Measurements from ENCODE around the gene ANGPTL2.

Gene ANGPTL2

GRCh38 chr9:127136081-127136879, 13.8 kb upstream of the ANGPTL2 start:
- no peak for DNase-seq (ENCODE audit: low spot score)

DNA sequence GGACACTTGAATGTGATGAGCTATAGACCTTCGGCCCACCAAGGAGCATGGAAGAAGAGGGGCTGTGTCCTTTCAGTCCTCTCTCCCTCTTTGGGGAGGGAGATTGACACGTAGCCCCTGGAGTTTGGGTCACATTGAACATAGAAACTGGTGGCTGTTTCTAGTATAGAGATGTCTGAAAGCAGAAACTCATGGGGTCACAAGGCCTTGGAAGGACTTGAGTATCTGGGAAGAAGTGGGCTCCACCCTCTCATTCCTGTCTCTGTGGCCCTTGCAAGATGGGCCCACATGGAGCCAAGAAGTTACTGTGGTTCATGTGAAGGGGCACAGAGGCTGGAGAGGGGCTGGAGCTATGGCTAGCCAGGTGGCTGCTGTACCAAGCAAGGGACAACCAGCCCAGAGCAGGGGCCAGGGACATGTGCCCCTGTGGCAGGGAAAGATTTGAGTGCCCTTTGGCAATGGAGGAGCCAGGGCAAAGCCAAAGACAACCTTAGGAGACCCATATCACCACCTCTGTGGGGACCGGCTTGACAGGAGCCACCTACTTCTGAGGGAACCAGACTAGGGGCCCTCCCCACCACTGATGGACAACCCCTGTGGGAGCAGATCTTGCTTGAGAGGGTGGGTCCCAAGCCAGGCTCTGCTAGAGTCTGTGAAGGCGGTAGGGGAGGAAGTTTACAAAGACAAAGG, 12.8 kb upstream of the ANGPTL2 start:
- no peak for DNase-seq (ENCODE audit: low spot score)

GRCh38 chr9:127133739-127134167, 11.3 kb upstream of the ANGPTL2 start:
- DNase-seq (ENCODE audit: low spot score): peak; percentile 93

- peak; percentile 73 for DNase-seq (ENCODE audit: low spot score)
Observed at GRCh38 chr9:127132921-127133647, 10.6 kb upstream of the ANGPTL2 start.

- no peak for DNase-seq (ENCODE audit: low spot score)
Observed at GRCh38 chr9:127132375-127132774, 9.9 kb upstream of the ANGPTL2 start.

DNA sequence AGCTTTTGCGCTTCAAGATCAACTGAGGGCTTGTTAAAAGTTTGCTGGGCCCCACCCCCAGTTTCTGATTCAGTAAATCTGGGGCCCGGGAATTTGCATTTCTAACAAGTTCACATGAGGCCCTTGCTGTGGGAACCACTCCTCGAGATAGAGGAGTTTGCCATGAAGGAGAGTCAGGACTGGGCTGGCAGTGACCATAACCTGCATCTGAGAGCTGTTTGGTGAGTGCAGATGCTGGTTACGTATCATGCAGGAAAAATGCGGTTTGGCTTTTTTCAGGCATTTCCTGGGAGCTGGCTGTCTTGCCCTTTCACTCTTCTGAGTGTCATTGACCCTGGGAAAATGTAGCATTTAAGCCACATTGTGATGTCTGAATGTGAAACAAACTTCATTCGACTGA, 9.4 kb upstream of the ANGPTL2 start:
- no peak for DNase-seq (ENCODE audit: low spot score)

GRCh38 chr9:127130661-127131538, 8.5 kb upstream of the ANGPTL2 start:
- DNase-seq (ENCODE audit: low spot score): peak; percentile 90

GRCh38 chr9:127130235-127130634, 7.8 kb upstream of the ANGPTL2 start:
- no peak for DNase-seq (ENCODE audit: low spot score)

- no peak for DNase-seq (ENCODE audit: low spot score)
Observed at GRCh38 chr9:127129718-127130085, 7.3 kb upstream of the ANGPTL2 start.

- no peak for DNase-seq (ENCODE audit: low spot score)
Observed at GRCh38 chr9:127129073-127129717, 6.8 kb upstream of the ANGPTL2 start.

- DNase-seq (ENCODE audit: low spot score): peak; percentile 64
Observed at GRCh38 chr9:127128341-127129072, 6.1 kb upstream of the ANGPTL2 start.

DNA sequence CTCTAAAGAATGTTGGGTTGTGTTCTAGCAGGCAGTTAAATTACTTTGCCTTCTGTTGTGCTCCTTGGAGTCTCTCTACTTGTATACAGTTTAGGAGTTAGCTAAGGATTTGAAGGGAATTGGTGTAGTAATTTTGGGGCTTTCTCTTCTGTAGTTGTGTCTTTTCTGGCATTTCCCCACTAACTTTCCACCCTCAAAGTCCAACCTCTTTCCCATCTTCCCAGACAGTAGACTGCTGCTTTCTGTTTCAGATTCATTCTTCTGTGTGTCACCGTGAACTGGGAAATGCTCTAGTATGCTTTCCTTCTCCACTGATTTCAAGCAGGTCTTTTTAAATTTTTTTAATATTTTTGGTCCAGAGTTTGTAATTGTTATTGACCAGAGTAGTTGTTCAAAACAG, 4.5 kb upstream of the ANGPTL2 start:
- no peak for DNase-seq (ENCODE audit: low spot score)

DNA sequence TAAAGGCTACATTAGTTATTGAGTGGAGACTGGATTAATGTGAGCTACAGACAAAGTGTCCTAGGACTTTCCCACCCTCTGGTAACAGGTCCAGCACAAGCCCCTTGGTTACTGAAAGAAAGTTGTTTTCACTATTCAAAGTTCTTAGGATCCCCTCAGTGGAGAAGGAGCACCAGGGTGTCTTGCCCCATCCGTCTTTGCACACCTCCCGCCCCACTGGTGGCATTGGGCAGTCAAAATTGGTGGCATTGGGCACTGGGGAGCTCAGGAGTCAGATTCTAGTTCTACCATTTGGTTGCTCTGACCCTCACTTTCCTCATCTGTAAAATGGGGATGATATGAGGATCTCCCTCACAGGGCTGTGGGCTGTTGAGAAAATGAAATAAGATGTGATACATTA, 2.4 kb upstream of the ANGPTL2 start:
- DNase-seq (ENCODE audit: low spot score): no peak

DNA sequence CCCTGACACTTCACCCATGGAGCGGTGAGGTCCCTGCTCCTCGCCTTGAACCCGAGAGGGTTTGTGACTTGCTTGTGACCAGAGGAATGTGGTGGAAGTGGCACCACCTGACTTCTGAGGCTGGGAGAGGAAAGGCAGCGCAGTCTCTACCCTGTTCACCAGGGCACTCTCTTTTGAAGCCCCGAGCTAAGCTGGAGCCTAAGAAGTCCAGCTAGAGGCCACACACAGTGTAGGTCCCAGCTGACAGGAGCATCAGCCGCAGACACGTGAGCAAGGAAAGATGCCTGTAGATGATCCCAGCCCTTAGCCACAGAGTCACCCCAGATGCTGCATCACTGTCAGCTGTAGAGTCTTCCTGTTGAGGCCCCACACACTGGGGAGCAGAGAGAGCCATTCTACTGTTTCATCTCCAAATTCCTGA, 1.7 kb upstream of the ANGPTL2 start:
- no peak for DNase-seq (ENCODE audit: low spot score)

GRCh38 chr9:127123064-127123890, 842 bp upstream of the ANGPTL2 start:
- no peak for DNase-seq (ENCODE audit: low spot score)

DNA sequence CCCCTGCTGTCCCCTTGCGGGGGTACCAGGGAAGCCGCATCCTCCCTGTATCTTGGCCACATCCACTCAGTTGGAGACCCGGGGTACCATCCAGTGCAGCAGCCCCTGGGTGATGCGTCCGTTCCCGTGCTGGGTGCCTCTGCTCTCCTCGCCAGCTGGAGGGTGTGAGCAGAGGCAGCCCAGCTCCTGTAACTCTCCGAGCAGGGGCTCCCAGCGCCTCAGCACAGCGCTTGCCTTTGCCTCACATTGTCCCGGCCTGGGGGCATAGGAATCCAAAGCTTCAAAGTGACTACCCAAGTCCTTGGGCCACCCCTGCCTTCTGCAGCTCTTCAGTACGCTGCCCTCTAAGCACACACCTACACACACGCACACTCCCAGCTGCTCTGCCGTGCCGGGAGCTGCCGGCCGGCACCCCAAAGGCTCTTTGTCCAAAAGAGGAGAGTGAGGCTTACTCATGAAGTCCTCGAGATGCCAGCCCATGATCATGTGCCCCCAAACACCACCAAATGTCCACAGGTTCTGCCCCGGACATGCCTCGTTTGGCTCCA, 733 bp downstream of the ANGPTL2 start:
- no peak for DNase-seq (ENCODE audit: low spot score)

- DNase-seq (ENCODE audit: low spot score): no peak
Observed at GRCh38 chr9:127119320-127119709, 3.1 kb downstream of the ANGPTL2 start.

DNA sequence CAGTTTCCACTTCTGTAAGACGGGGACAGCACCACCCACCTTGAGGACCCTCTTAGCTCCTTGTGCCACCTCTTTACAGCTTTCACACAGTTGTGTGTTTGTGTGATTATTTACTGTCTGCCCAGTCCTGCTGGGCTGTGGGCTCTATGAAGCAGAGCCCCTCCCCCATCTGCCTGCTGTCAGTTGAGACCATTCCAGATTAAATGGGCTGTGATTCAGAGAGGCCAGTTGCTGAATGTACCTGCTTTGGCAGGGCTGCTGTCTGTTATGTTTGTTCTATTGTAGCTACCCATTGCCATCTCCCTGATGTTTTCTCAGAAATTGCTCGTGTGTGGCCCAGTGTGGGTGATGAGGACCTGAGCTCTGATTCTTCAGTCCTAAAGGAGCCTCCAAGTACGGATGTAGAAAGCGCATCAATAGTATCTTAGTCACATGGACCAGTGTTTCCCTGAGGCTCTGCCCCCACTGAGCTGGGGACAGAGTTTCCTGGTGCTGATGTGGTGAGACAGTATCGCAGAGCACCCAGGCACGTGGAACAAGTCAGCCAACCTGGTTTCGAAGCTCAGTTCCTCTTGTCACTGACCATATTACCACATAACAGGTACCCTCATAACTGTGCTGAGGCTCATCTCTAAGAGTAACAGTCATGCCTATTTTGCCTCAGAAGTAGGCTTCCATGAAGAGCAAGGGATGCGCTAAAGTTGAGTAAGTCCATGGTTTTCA, 3.7 kb downstream of the ANGPTL2 start:
- no peak for DNase-seq (ENCODE audit: low spot score)

DNA sequence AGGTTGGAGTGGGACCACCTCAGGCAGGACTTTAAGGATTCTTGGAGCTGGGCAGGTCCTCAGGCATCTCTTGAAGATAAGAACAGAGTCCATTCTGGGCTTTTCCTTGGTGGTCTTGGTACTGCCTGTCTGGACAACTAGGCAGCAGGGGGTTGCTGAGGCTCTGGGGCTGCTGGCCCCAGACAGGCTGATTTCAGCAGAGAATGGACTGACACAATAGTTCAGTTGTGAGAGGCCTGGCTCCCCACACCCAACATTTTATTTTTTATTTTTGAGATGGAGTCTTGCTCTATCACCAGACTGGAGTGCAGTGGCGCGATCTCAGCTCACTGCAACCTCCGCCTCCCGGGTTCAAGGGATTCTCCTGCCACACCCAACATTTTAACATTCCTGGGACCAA, 4.6 kb downstream of the ANGPTL2 start:
- DNase-seq (ENCODE audit: low spot score): no peak
